ENCODE data around the gene ELAC2.
"Not testable (repeated sequence)": the region's sequence is repeated elsewhere in the genome, so short reads cannot be mapped to it uniquely, and the experiment has no call there.

The ELAC2 gene

DNA sequence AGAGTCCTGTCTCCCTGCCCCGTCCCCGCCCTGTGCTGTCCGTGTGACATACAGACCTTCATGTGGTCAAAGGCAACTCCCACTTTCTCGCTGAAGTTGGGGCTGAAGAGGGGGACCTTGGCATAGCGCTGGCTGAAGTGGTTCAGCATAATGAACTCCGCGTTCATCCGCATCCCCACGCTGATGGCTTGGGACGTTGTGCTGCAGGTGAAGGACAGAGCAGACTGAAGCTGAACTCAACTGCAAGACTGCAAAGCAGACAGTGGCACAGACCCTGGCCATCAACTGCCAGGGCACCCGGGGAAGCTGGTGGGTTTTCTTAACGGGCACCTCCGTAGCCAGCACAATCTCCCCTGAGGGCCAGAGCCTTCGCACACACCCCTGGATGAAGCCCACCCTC, 24.2 kb downstream of the ELAC2 start:
- FAIRE-seq (no peak), DNase-seq (ENCODE audit: insufficient read length, low spot score) (no peak)

GRCh38 chr17:12992676-12993075, 25.2 kb downstream of the ELAC2 start:
- DNase-seq (ENCODE audit: insufficient read length, low spot score): no peak
- no peak for FAIRE-seq

DNA sequence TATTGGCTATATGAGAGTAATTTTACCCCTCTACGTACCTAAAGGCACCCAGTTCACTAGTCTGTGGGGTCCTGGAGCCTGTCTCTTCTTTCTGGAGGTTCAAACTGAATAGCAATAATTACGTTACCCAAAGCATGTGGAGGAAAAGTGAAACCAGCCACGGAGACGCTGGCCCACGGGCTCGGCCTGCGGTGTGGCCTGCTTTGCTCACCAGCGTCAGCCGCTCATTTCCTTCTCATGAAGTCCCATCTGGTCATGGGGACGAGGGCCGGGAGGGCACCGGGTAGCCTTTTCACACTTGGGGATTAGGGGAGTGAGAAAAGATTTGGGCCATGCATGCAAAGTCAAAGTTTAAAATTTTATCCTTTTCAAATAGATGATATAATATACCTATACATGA, 26.9 kb downstream of the ELAC2 start:
- FAIRE-seq (no peak), DNase-seq (ENCODE audit: insufficient read length, low spot score) (no peak)

GRCh38 chr17:12990041-12990808, 27.6 kb downstream of the ELAC2 start:
- no peak for DNase-seq (ENCODE audit: insufficient read length, low spot score)
- FAIRE-seq: no peak

DNA sequence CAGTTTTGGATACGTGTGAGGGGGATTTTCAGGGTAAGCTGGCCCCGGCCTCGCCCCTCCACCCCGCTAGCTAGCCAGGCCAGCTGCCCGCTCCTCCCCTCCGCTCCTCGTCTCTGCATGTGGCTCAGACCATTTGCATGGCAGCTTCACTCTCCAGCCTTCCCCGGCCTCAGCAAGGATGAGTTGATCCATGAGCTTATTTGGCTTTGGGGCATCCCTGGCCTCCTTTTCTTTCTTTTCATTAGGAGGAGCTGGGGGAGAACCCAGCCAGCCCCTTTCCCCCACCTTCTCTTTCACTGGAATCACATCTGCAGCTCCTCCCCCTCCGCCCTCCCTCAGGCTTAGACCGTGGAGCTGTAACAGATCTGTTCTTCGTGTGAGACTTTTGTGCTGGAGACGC, 30.7 kb downstream of the ELAC2 start:
- FAIRE-seq (no peak), DNase-seq (ENCODE audit: insufficient read length, low spot score) (no peak)

DNA sequence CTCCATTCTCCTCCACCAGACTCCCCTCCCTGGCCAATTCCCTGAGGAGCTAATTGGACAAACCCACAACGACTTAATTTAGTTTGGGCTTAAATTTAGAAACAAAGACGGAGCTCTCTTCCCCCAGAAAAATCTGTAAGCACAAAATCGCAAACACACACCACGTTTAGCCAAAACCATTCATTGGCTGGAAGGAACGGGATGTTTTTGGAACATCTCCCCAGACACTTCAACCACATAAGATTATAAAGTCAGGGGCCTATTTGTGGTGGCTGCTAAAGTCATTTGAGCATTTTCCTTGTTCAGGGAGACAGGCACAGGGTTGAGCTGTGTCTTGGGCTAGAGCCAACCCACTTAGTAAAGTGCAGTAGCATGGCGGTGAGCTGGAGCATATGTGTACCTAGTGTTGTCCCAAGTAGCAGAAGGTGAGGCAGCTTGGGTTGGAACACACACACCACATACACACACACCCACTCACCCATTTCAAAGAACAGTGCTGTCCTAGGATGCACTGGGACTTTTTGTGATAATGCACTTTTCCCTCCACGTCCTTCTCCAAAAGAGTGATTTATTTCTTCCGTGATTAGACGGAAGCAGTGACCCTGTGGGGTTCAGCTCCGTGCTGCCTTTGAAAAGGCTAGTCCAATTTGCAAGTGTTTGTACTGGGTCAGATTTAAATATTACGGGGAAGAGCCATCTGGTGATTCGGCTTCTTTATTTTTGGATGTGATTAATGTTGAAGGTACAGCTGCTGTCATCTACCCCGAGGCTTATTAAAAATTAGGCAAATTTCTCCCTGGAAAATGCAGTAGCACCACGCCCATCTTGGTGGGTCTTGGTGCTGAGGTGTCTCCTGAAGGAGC, 32.2 kb downstream of the ELAC2 start:
- no peak for FAIRE-seq

GRCh38 chr17:12983991-12984884, 33.6 kb downstream of the ELAC2 start:
- DNase-seq (ENCODE audit: insufficient read length, low spot score): no peak
- FAIRE-seq: no peak

More for the DNA sequence above, 32.2 kb downstream of the ELAC2 start:
- DNase-seq (ENCODE audit: insufficient read length, low spot score): no peak

GRCh38 chr17:12982224-12982623, 35.6 kb downstream of the ELAC2 start:
- no peak for DNase-seq (ENCODE audit: insufficient read length, low spot score)

GRCh38 chr17:12979826-12980500, 37.9 kb downstream of the ELAC2 start:
- FAIRE-seq: no peak

More at GRCh38 chr17:12982224-12982623, 35.6 kb downstream of the ELAC2 start:
- FAIRE-seq: no peak

GRCh38 chr17:12979246-12979645, 38.6 kb downstream of the ELAC2 start:
- no peak for FAIRE-seq

More at GRCh38 chr17:12979826-12980500, 37.9 kb downstream of the ELAC2 start:
- no peak for DNase-seq (ENCODE audit: insufficient read length, low spot score)

GRCh38 chr17:12978787-12979186, 39.0 kb downstream of the ELAC2 start:
- FAIRE-seq: not testable (repeated sequence)

More at GRCh38 chr17:12979246-12979645, 38.6 kb downstream of the ELAC2 start:
- DNase-seq (ENCODE audit: insufficient read length, low spot score): no peak

GRCh38 chr17:12977008-12977751, 40.6 kb downstream of the ELAC2 start:
- DNase-seq (ENCODE audit: insufficient read length, low spot score) (no peak), FAIRE-seq (no peak)

More at GRCh38 chr17:12978787-12979186, 39.0 kb downstream of the ELAC2 start:
- DNase-seq (ENCODE audit: insufficient read length, low spot score): not testable (repeated sequence)

GRCh38 chr17:12974005-12974531, 43.8 kb downstream of the ELAC2 start:
- no peak for DNase-seq (ENCODE audit: insufficient read length, low spot score)
- FAIRE-seq: no peak

- FAIRE-seq (no peak), DNase-seq (ENCODE audit: insufficient read length, low spot score) (no peak)
Observed at GRCh38 chr17:12973496-12974004, 44.3 kb downstream of the ELAC2 start.

- no peak for FAIRE-seq
- no peak for DNase-seq (ENCODE audit: insufficient read length, low spot score)
Observed at GRCh38 chr17:12967962-12968361, 49.9 kb downstream of the ELAC2 start.

- no peak for FAIRE-seq
- DNase-seq (ENCODE audit: insufficient read length, low spot score): no peak
Observed at GRCh38 chr17:12966413-12966812, 51.4 kb downstream of the ELAC2 start.

DNA sequence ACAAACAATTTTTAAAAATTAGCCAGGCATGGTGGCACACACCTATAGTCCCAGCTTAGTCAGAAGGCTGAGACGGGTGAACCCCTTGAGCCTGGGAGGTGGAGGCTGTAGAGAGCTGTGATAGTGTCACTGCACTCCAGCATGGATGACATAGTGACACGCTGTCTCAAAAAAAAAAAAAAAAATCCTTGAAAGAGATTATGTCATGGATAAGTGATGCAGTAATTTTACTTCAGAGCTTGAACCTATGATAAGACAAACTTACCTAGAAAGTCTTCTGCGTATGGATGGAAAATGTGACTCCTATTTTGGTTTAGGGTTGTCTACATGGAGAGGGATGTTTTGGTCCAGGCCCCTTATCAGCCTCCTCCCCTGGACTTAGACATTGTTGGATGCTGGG, 51.8 kb downstream of the ELAC2 start:
- DNase-seq (ENCODE audit: insufficient read length, low spot score) (no peak), FAIRE-seq (no peak)

GRCh38 chr17:12964840-12965239, 53.0 kb downstream of the ELAC2 start:
- FAIRE-seq: no peak
- no peak for DNase-seq (ENCODE audit: insufficient read length, low spot score)

GRCh38 chr17:12964162-12964561, 53.7 kb downstream of the ELAC2 start:
- FAIRE-seq: no peak
- DNase-seq (ENCODE audit: insufficient read length, low spot score): no peak

Data from HTR-8/SVneo (cell line).